ENCODE data around the gene CADM1. TPM values are rescaled to one million over a fixed set of nuclear protein-coding genes. Genes with fewer than 3 reads are reported as not detected.

Gene CADM1
- total and polyA plus RNA-seq, 11 donors: 11.4 to 80.2 (median 40.6) TPM

- TF ChIP-seq POLR2A (IDR thresholded peaks at IDR 0.05): no peak
- TF ChIP-seq, protein P1, sequence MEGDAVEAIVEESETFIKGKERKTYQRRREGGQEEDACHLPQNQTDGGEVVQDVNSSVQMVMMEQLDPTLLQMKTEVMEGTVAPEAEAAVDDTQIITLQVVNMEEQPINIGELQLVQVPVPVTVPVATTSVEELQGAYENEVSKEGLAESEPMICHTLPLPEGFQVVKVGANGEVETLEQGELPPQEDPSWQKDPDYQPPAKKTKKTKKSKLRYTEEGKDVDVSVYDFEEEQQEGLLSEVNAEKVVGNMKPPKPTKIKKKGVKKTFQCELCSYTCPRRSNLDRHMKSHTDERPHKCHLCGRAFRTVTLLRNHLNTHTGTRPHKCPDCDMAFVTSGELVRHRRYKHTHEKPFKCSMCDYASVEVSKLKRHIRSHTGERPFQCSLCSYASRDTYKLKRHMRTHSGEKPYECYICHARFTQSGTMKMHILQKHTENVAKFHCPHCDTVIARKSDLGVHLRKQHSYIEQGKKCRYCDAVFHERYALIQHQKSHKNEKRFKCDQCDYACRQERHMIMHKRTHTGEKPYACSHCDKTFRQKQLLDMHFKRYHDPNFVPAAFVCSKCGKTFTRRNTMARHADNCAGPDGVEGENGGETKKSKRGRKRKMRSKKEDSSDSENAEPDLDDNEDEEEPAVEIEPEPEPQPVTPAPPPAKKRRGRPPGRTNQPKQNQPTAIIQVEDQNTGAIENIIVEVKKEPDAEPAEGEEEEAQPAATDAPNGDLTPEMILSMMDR (IDR thresholded peaks at IDR 0.05): no peak
Measured at GRCh38 chr11:115452241-115452640, 52.0 kb downstream of the CADM1 start.

GRCh38 chr11:115450519-115450918 is 53.7 kb downstream of the CADM1 start:
- ATAC-seq (no peak), DNase-seq (no peak)
- Histone ChIP-seq H3K27ac (no peak overlapping the region), H3K9me3 (peaks cover 0 to 26% (median 17%) of the 10 kb centered on the region in 12 donors), H3K27me3 (no peaks in the 10 kb centered on the region), H3K4me3 (no peak overlapping the region), H3K36me3 (no peaks in the 10 kb centered on the region), H3K4me1 (peaks cover 0 to 5% (median 0%) of the 10 kb centered on the region in 12 donors)
- intact Hi-C loops (cut with DNase I): no loop called here
- WGBS, 4 donors: 85 to 87% (median 86%) methylated on average over 4 of the region's 4 CpGs
- no peak for TF ChIP-seq POLR2A (IDR thresholded peaks at IDR 0.05)
- TF ChIP-seq, protein P1 (IDR thresholded peaks at IDR 0.05): no peak

More at GRCh38 chr11:115452241-115452640, 52.0 kb downstream of the CADM1 start:
- Histone ChIP-seq H3K27me3 (no peaks in the 10 kb centered on the region), H3K36me3 (no peaks in the 10 kb centered on the region), H3K4me3 (no peak overlapping the region), H3K9me3 (peaks cover 0 to 17% (median 9%) of the 10 kb centered on the region in 12 donors), H3K27ac (no peak overlapping the region), H3K4me1 (peaks cover 0 to 5% (median 0%) of the 10 kb centered on the region in 12 donors)
- ATAC-seq (no peak), DNase-seq (no peak)
- intact Hi-C loops (cut with DNase I): no loop called here
- WGBS, 4 donors: 49 to 59% (median 55%) methylated on average over 3 of the region's 3 CpGs

DNA sequence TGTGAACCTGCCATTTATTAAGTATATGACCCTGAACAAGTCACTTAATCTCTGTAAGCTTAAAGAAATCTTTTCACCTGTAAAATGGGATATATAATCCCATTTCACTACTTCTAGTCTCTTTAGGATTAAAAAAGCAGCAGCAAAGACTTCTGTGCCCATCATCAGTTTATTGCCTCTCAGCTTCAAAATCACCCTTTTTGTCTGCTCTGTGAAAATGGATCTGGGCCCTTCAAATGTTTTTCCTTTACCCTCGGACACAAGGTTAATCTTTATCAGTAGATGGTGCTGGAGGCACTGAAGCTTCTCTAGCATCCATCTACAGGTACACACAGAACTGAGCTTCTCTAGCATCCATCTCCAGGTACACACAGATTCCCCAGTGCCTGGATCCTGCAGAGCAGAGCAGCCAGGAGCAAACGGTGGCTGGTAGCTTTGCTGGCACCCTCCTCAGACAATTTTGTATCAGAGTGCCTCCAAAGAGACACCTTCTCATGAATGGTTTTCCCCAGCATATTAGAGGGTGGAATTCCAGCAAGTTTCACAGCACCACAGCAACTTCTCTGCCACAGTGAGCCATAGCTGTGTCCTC is 56.8 kb downstream of the CADM1 start:
- intact Hi-C loops (cut with DNase I): no loop called here

GRCh38 chr11:115446214-115446613 is 58.0 kb downstream of the CADM1 start:
- DNase-seq: peak in 1 of 5 donors; percentile 8
- intact Hi-C loops (cut with DNase I): no loop called here
- ATAC-seq: peak; percentile 30 to 77 (median 72)

More for the DNA sequence above, 56.8 kb downstream of the CADM1 start:
- DNase-seq (no peak), ATAC-seq (no peak)
- no peak overlapping the region for H3K27ac ChIP-seq
- no peaks in the 10 kb centered on the region for H3K4me1 ChIP-seq
- H3K36me3 ChIP-seq: no peaks in the 10 kb centered on the region
- 83 to 94% (median 86%) methylated on average over 2 of the region's 2 CpGs for WGBS, 4 donors
- H3K27me3 ChIP-seq: no peaks in the 10 kb centered on the region
- peaks cover 0 to 26% (median 17%) of the 10 kb centered on the region in 12 donors for H3K9me3 ChIP-seq
- no peak for TF ChIP-seq POLR2A (IDR thresholded peaks at IDR 0.05)
- TF ChIP-seq, protein P1 (IDR thresholded peaks at IDR 0.05): no peak
- H3K4me3 ChIP-seq: no peak overlapping the region

More at GRCh38 chr11:115446214-115446613, 58.0 kb downstream of the CADM1 start:
- Histone ChIP-seq H3K4me3 (no peak overlapping the region), H3K27ac (no peak overlapping the region), H3K36me3 (no peaks in the 10 kb centered on the region), H3K4me1 (no peaks in the 10 kb centered on the region), H3K9me3 (peaks cover 0 to 26% (median 17%) of the 10 kb centered on the region in 12 donors), H3K27me3 (no peaks in the 10 kb centered on the region)
- WGBS, 4 donors: 26 to 34% (median 29%) methylated on average over 1 of the region's 1 CpG
- TF ChIP-seq, protein P1 (IDR thresholded peaks at IDR 0.05): no peak
- TF ChIP-seq POLR2A (IDR thresholded peaks at IDR 0.05): no peak

All from heart left ventricle (tissue), 16 donors.